OCI-LY7 (cell line): ENCODE measurements around the gene GPRC5A. TPM values are rescaled to one million over a fixed set of nuclear protein-coding genes. Genes with fewer than 3 reads are reported as not detected.

Experiments used
- BruUV-seq: library from RNA; stranded (reverse); fragments of 400-500 nt; replicated peaks from 2 replicates; lab custom pipeline; 2021; lab: Mats Ljungman, UMichigan
- CTCF ChIA-PET: fragments of 300-600 bp; sonication (Branson Sonifier 250); formaldehyde crosslinking; loops from one replicate; lab custom pipeline; 2022; ENCODE audit warnings: antibody characterized with exemption; ENCODE audit not compliant: unreplicated experiment; lab: Charles Lee
- POLR2A ChIA-PET: fragments of 300-600 bp; sonication (Branson Sonifier 250); formaldehyde crosslinking; loops from one replicate; lab custom pipeline; 2022; ENCODE audit warnings: antibody characterized with exemption; lab: Charles Lee
- DNase-seq: peaks from one replicate; pipeline ENCODE4 v3.0.0-alpha.2; 2015; ENCODE audit warnings: low spot score
- H2AFZ ChIP-seq: fragments of 200-600 bp; sonication (generic), shearing (Covaris generic); 2 replicates; pipeline ENCODE4 v1.6.1; 2014; ENCODE audit warnings: mild to moderate bottlenecking, antibody characterized with exemption, low read length, moderate library complexity
- H3K27ac ChIP-seq: fragments of 200-600 bp; sonication (generic); 2 replicates; pipeline ENCODE4 v1.5.1; 2014; ENCODE audit warnings: mixed run types, low read depth, mild to moderate bottlenecking, moderate library complexity, low read length, inconsistent platforms; ENCODE audit not compliant: poor library complexity, severe bottlenecking
- H3K36me3 ChIP-seq: fragments of 200-600 bp; sonication (generic); 2 replicates; pipeline ENCODE4 v1.6.1; 2014; ENCODE audit warnings: mild to moderate bottlenecking, antibody characterized with exemption, low read length, moderate library complexity, mixed read lengths; ENCODE audit not compliant: insufficient read depth
- H3K4me1 ChIP-seq: fragments of 200-600 bp; sonication (generic); 2 replicates; pipeline ENCODE4 v1.5.1; 2014; ENCODE audit warnings: mild to moderate bottlenecking, low read length; ENCODE audit not compliant: insufficient read depth, poor library complexity, severe bottlenecking
- H3K4me2 ChIP-seq: fragments of 200-600 bp; sonication (generic); 2 replicates; pipeline ENCODE4 v1.6.1; 2014; ENCODE audit warnings: mild to moderate bottlenecking, low read length
- H3K4me3 ChIP-seq: fragments of 200-600 bp; sonication (generic); 2 replicates; pipeline ENCODE4 v1.5.1; 2014; ENCODE audit warnings: mild to moderate bottlenecking, low read depth, low read length; ENCODE audit not compliant: poor library complexity, severe bottlenecking
- H3K79me2 ChIP-seq: fragments of 200-600 bp; sonication (generic); 2 replicates; pipeline ENCODE4 v1.6.1; 2016; ENCODE audit warnings: low read depth, mild to moderate bottlenecking, low read length, moderate library complexity, mixed read lengths; ENCODE audit not compliant: insufficient read depth
- H3K9me2 ChIP-seq: fragments of 200-600 bp; sonication (generic); 2 replicates; pipeline ENCODE4 v1.6.1; 2016; ENCODE audit warnings: mild to moderate bottlenecking, low read length, mixed read lengths; ENCODE audit not compliant: insufficient read depth
- H3K9me3 ChIP-seq: fragments of 200-600 bp; sonication (generic); 2 replicates; pipeline ENCODE4 v1.6.1; 2014; ENCODE audit warnings: mild to moderate bottlenecking, mixed run types, low read length, mixed read lengths
- H4K20me1 ChIP-seq: fragments of 200-600 bp; sonication (generic); 2 replicates; pipeline ENCODE4 v1.6.1; 2014; ENCODE audit warnings: mild to moderate bottlenecking, antibody characterized with exemption, low read length, moderate library complexity, mixed read lengths; ENCODE audit not compliant: insufficient read depth
- EZH2phosphoT487 ChIP-seq: fragments of 200-600 bp; sonication (generic); IDR thresholded peaks from 2 replicates; pipeline ENCODE4 v1.6.1; 2018; ENCODE audit warnings: low read depth, borderline replicate concordance, mild to moderate bottlenecking, mixed run types, antibody characterized with exemption, low read length, moderate library complexity, mixed read lengths
- intact Hi-C: fragments of 100-400 bp; cut with micrococcal nuclease; formaldehyde crosslinking; loops from one replicate; pipeline ENCODE4 v1.10.0; 2022; ENCODE audit not compliant: unreplicated experiment
- total RNA-seq, 2 experiments: library from RNA; depleted of rRNA in 1 of 2; stranded (reverse); fragments of >200 nt in 1 of 2; shearing (Covaris generic) in 1 of 2; gene quantifications; 2 replicates each; pipeline ENCODE4 v1.2.3, GENCODE V29; 2014 to 2022
- TF ChIP-seq, protein P1 (sequence below): fragments of 200-600 bp; sonication (generic); conservative IDR thresholded peaks from 2 replicates; pipeline ENCODE4 v1.5.1; 2014; ENCODE audit warnings: mild to moderate bottlenecking, antibody characterized with exemption, low read length, moderate library complexity, mixed read lengths

GPRC5A gene
- total RNA-seq, 2 experiments from 2014 or later, result 0.25 TPM; not detected in 1

DNA sequence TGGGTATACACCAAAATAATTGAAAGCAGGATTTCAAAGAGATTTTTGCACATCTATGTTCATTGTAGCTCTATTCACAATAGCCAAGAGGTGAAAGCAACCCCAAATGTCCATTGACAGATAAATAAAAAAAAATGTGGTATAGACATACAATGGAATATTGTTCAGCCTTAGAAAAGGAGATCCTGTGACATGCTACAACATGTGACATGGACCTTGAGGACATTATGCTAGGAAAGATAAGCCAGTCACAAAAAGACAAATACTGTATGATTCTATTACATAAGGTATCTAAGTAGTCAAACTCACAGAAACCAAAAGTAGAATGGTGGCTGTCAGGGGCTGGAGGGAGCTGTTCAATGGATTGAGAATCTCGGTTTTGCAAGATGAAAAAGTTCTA is 48.5 kb downstream of the GPRC5A start:
- POLR2A ChIA-PET, result no interaction called here
- intact Hi-C loops, result no loop called here
- CTCF ChIA-PET, result no interaction called here
- no peak overlapping the region for H3K4me3 ChIP-seq
- H3K9me2 ChIP-seq, result no peaks in the 10 kb centered on the region
- DNase-seq, result no peak
- no TSS peak for BruUV-seq
- H3K9me3 ChIP-seq, result no peaks in the 10 kb centered on the region
- H3K4me1 ChIP-seq, result no peaks in the 10 kb centered on the region
- no peak overlapping the region for H2AFZ ChIP-seq
- no peak for TF ChIP-seq EZH2phosphoT487
- TF ChIP-seq, protein P1, sequence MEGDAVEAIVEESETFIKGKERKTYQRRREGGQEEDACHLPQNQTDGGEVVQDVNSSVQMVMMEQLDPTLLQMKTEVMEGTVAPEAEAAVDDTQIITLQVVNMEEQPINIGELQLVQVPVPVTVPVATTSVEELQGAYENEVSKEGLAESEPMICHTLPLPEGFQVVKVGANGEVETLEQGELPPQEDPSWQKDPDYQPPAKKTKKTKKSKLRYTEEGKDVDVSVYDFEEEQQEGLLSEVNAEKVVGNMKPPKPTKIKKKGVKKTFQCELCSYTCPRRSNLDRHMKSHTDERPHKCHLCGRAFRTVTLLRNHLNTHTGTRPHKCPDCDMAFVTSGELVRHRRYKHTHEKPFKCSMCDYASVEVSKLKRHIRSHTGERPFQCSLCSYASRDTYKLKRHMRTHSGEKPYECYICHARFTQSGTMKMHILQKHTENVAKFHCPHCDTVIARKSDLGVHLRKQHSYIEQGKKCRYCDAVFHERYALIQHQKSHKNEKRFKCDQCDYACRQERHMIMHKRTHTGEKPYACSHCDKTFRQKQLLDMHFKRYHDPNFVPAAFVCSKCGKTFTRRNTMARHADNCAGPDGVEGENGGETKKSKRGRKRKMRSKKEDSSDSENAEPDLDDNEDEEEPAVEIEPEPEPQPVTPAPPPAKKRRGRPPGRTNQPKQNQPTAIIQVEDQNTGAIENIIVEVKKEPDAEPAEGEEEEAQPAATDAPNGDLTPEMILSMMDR, result no peak
- no peaks in the 10 kb centered on the region for H3K79me2 ChIP-seq
- H3K4me2 ChIP-seq, result no peak overlapping the region
- H3K36me3 ChIP-seq, result no peaks in the 10 kb centered on the region
- no peak overlapping the region for H3K27ac ChIP-seq
- H4K20me1 ChIP-seq, result no peaks in the 10 kb centered on the region

DNA sequence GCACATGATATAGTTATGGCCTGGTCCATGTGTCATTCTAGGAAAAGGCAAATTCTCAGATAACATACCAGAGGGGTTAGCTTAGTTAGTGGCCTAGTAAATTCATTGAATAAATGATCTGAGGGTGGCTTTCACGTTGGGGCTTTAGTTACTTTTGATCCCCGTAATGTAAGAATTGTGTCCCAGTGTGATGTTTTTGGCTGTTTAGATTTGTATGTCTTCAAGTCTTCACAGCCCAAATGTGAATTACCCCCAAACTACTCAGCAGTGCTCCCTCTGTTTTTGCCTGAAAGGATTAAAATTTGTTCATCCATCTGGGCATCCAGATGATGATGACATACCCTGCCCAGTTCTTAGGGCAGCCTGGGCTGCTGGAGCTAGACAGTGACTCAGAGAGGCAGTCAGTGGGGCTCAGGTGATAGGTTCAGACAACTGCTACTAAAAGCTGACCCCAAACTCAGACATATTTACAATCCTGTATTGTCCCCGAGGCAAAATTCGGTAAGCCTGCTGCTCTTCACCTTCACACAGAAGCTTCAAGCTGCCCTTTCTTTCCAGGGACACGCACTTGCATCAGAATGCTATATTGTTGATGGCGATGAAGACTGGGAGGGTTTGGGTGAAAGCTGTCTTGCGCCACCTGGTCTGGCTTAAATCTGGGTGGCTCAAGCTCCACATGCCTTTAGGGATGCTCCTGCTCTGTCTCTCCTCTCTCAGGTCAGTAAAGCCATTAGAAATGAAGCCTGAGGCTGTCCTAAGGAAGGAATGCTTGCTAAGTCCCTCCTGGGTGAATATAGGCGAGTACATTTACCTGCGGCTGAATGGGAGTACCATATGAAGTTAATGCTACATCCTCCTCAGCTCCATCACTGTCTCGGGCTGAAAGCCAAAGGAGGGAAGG is 50.3 kb downstream of the GPRC5A start:
- Histone ChIP-seq H3K4me1 (no peaks in the 10 kb centered on the region), H3K9me2 (no peaks in the 10 kb centered on the region), H3K4me3 (no peak overlapping the region), H2AFZ (no peak overlapping the region), H3K36me3 (no peaks in the 10 kb centered on the region), H3K79me2 (no peaks in the 10 kb centered on the region), H4K20me1 (no peaks in the 10 kb centered on the region), H3K4me2 (no peak overlapping the region), H3K9me3 (no peaks in the 10 kb centered on the region), H3K27ac (no peak overlapping the region)
- CTCF ChIA-PET, result no interaction called here
- no peak for TF ChIP-seq EZH2phosphoT487
- TF ChIP-seq, protein P1, result no peak
- POLR2A ChIA-PET, result no interaction called here
- no peak for DNase-seq
- BruUV-seq, result no TSS peak
- intact Hi-C loops, result no loop called here
